HFFc6 (cell line): Measurements from ENCODE around the gene VCL. TPM values are rescaled to one million over a fixed set of nuclear protein-coding genes. Genes with fewer than 3 reads are reported as not detected.
"Not testable (repeated sequence)": the region's sequence is repeated elsewhere in the genome, so short reads cannot be mapped to it uniquely, and the experiment has no call there.

ENCODE experiments used
- DNase-seq: peaks from one replicate; pipeline ENCODE4 v3.0.0-alpha.2; 2018
- H3K27ac Mint-ChIP-seq: 2 replicates; pipeline ENCODE4 v1.8.0; 2020; ENCODE audit warnings: mild to moderate bottlenecking, mixed read lengths
- H3K27me3 Mint-ChIP-seq: 2 replicates; pipeline ENCODE4 v1.8.0; 2021; ENCODE audit warnings: mild to moderate bottlenecking, moderate library complexity, mixed read lengths; ENCODE audit not compliant: insufficient read depth
- H3K36me3 Mint-ChIP-seq: 2 replicates; pipeline ENCODE4 v1.8.0; 2021; ENCODE audit warnings: low read depth, mixed read lengths
- H3K4me1 Mint-ChIP-seq: 2 replicates; pipeline ENCODE4 v1.8.0; 2020; ENCODE audit warnings: low read depth, mixed read lengths
- H3K4me3 Mint-ChIP-seq: 2 replicates; pipeline ENCODE4 v1.8.0; 2020; ENCODE audit warnings: mild to moderate bottlenecking, moderate library complexity, mixed read lengths
- H3K9me3 Mint-ChIP-seq: 2 replicates; pipeline ENCODE4 v1.8.0; 2020; ENCODE audit warnings: mild to moderate bottlenecking, mixed read lengths
- total RNA-seq, 6 experiments: library from RNA; stranded (reverse); fragmentation: NEBNext Ultra II Directional; extraction: Animal tissue kit (Norgen Biotek cat#: 25700); gene quantifications; 2 replicates in 1 of 6; 3 replicates in 5 of 6; pipeline ENCODE4 v1.2.3, GENCODE V29; 2021
- TF ChIP-seq, protein P1 (sequence below): fragments of 200-600 bp; sonication (generic); IDR thresholded peaks from 2 replicates; pipeline ENCODE4 v1.5.0; 2021; ENCODE audit warnings: antibody characterized with exemption, mild to moderate bottlenecking

VCL gene
- total RNA-seq, 6 experiments from 2014 or later = 366 to 443 (median 406) TPM

DNA sequence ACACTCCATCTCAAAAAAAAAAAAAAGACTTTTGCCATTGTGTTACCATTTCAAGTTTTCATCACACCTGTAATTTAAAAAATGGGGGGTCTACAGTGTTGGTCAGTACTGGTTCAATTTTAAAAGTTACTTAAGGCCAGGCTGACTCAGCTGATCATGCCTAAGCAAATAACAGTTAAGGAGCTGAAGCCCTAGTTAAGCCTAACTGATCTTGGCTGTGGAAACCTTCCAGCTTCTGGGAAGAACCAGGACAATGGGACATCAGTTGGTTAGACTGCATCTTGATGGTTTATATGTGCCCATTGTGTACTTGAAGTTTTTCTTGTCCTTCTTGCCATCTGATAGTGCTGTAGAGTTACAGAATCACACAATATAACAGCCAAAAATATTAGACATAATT, 26.7 kb downstream of the VCL start:
- DNase-seq = no peak
- peaks cover 36% of the 10 kb centered on the region for H3K36me3 Mint-ChIP-seq
- H3K9me3 Mint-ChIP-seq = no peaks in the 10 kb centered on the region
- H3K4me3 Mint-ChIP-seq = no peak overlapping the region
- peaks cover 83% of the 10 kb centered on the region for H3K4me1 Mint-ChIP-seq
- H3K27me3 Mint-ChIP-seq = 0 out of 2 replicates have a peak, but pooled peaks cover 2% of the 10 kb centered on the region
- no peak overlapping the region for H3K27ac Mint-ChIP-seq
- TF ChIP-seq, protein P1, sequence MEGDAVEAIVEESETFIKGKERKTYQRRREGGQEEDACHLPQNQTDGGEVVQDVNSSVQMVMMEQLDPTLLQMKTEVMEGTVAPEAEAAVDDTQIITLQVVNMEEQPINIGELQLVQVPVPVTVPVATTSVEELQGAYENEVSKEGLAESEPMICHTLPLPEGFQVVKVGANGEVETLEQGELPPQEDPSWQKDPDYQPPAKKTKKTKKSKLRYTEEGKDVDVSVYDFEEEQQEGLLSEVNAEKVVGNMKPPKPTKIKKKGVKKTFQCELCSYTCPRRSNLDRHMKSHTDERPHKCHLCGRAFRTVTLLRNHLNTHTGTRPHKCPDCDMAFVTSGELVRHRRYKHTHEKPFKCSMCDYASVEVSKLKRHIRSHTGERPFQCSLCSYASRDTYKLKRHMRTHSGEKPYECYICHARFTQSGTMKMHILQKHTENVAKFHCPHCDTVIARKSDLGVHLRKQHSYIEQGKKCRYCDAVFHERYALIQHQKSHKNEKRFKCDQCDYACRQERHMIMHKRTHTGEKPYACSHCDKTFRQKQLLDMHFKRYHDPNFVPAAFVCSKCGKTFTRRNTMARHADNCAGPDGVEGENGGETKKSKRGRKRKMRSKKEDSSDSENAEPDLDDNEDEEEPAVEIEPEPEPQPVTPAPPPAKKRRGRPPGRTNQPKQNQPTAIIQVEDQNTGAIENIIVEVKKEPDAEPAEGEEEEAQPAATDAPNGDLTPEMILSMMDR = no peak

DNA sequence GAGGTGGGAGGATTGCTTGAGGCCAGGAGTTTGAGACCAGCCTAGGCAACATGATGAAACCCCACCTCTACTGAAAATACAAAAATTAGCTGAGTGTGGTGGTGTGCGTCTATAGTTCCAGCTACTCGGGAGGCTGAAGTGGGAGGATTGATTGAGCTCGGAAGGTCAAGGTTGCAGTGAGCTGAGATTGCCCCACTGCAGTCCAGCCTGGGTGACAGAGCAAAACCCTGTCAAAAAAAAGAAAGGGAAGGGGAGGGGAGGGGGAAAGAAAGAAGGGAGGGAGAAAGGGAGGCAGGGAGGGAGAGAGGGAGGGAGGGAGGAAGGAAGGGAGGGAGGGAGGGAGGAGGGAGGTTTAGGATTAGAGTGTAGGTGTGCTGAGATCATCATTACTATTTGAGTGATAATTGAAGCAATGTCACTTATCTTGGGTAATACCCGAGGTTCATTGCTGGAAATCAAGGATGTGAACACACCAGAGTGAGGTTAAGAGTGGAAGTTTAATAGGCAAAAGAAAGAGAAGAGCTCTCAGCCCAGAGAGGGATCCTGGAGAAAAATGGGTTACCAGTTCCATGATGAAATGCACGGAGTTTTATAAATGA, 27.6 kb downstream of the VCL start:
- Mint-ChIP-seq H3K9me3 (no peaks in the 10 kb centered on the region), H3K4me3 (no peak overlapping the region), H3K27me3 (0 out of 2 replicates have a peak, but pooled peaks cover 2% of the 10 kb centered on the region), H3K4me1 (peaks cover 83% of the 10 kb centered on the region), H3K36me3 (peaks cover 31% of the 10 kb centered on the region), H3K27ac (no peak overlapping the region)
- TF ChIP-seq, protein P1 = no peak
- DNase-seq = no peak

DNA sequence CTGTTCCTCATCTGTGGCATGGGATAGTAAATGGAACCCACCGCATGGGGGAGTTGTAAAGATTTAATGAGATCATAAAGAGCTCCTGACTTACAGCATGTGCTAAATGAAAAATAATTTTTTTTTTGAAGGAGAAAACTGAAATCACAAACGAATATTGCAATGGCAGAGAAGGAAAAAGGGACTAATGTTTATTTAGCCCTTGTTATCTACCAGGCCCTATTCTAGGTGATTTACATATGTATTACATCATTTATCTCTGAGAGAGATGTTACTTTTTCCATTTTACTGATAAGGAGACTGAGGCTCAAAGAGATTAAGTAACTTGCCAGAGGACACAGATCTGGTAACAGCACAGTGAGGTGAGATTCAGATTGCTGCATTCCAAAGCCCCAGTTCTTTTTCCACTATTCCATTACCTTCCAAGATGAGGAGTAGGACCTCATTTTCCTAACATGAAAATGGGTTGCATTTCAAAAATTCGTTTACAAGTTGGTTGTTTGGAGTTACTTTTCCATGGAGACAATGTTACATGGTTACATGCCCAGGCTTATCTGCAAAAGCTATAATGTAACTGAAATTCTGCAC, 28.6 kb downstream of the VCL start:
- TF ChIP-seq, protein P1 = peak; percentile 41; the same call in 1 of the 2 replicates
- Mint-ChIP-seq H3K4me3 (no peak overlapping the region), H3K4me1 (peaks cover 83% of the 10 kb centered on the region), H3K36me3 (peaks cover 37% of the 10 kb centered on the region), H3K9me3 (no peaks in the 10 kb centered on the region), H3K27me3 (peaks cover 3% of the 10 kb centered on the region; the same call in 1 of the 2 replicates), H3K27ac (peak overlapping the region; percentile 57)
- no peak for DNase-seq

DNA sequence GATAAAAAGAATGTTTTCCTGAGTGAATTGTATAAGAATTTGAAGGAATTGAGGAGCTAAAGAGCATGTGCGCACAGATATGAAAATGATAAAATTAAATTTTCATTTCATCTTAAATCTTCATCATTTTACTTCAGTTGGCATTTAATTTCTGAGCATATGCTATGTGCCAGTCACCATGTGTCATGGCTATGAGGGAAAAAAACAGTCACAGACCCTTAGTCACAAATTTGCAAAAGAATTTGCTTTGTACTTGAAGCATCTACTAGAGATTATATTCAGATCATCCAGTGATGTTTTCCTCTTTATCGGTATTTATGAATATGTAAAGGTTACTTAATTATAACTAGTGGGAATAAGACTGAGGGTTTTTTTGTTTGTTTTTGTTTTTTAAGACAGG, 29.8 kb downstream of the VCL start:
- DNase-seq = peak; percentile 39
- H3K27ac Mint-ChIP-seq = peak overlapping the region; percentile 57
- peaks cover 77% of the 10 kb centered on the region for H3K4me1 Mint-ChIP-seq
- H3K4me3 Mint-ChIP-seq = peak overlapping the region; percentile 4; the same call in 1 of the 2 replicates
- no peaks in the 10 kb centered on the region for H3K9me3 Mint-ChIP-seq
- peaks cover 36% of the 10 kb centered on the region for H3K36me3 Mint-ChIP-seq
- TF ChIP-seq, protein P1 = no peak
- peaks cover 3% of the 10 kb centered on the region; the same call in 1 of the 2 replicates for H3K27me3 Mint-ChIP-seq

DNA sequence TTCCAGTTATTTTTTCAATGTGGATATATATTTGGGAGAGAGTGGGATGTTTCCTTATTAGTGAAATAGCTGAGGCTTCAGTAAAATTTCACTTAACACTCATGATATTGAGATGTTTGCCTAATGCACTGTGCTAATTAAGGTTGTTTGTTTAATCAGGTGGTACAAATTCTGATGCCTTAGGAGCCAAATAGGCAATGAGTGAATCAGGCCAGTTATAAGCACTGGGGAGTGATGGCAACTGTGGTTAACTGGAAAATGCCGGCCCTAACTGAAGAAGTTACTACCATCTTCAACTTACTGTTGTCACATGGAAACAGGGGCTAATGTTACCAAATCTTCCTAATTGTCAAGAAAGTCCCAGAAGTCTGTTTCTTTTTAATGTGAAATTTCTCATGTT, 32.0 kb downstream of the VCL start:
- Mint-ChIP-seq H3K4me1 (peaks cover 78% of the 10 kb centered on the region), H3K27me3 (peaks cover 3% of the 10 kb centered on the region; the same call in 1 of the 2 replicates)

DNA sequence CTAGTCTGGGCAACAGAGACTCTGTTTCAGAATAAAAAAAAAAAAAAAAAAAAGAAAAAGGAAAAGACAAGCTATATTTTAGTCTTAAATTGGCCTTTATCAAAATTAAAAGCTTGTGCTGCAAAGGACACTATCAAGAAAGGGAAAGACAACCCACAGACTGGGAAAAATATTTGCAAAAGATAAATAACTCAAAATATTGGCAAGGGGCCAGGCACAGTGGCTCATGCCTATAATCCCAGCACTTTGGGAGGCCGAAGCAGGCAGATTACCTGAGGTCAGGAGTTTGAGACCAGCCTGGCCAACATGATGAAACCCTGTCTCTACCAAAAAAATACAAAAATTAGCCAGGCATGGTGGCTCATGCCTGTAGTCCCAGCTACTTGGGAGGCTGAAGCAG, 34.3 kb downstream of the VCL start:
- not testable (repeated sequence) for DNase-seq, H3K27ac Mint-ChIP-seq, H3K9me3 Mint-ChIP-seq, H3K4me3 Mint-ChIP-seq, H3K27me3 Mint-ChIP-seq
- H3K36me3 Mint-ChIP-seq = peaks cover 39% of the 10 kb centered on the region
- peaks cover 70% of the 10 kb centered on the region for H3K4me1 Mint-ChIP-seq

More for the DNA sequence above, 32.0 kb downstream of the VCL start:
- Mint-ChIP-seq H3K4me3 (no peak overlapping the region), H3K9me3 (no peaks in the 10 kb centered on the region), H3K36me3 (peaks cover 41% of the 10 kb centered on the region), H3K27ac (peak overlapping the region; percentile 76)
- TF ChIP-seq, protein P1 = no peak
- DNase-seq = no peak
